MV-4-11 (cell line): ENCODE data around the gene ATP6V0B.

ENCODE experiments used
- DNase-seq: peaks from one replicate; lab custom pipeline; 2025; lab: John Stamatoyannopoulos, UW

ATP6V0B gene

GRCh38 chr1:43974443-43975248, at the start of gene ATP6V0B:
Gene ATP6V0B, plus strand, starts transcription at chr1:43974960. Its CDS starts 81 bp downstream, at chr1:43975041.
- DNase-seq: peak; percentile 92

- DNase-seq: no peak
Observed at GRCh38 chr1:43925846-43926245, 48.9 kb upstream of the ATP6V0B start.

- DNase-seq: no peak
Observed at GRCh38 chr1:43930168-43930948, 44.4 kb upstream of the ATP6V0B start.

- peak; percentile 88 for DNase-seq
Observed at GRCh38 chr1:43930949-43931275, 43.8 kb upstream of the ATP6V0B start.

GRCh38 chr1:43931711-43932660, 42.8 kb upstream of the ATP6V0B start:
- no peak for DNase-seq

GRCh38 chr1:43932786-43933385, 41.9 kb upstream of the ATP6V0B start:
- peak; percentile 37 for DNase-seq

- no peak for DNase-seq
Observed at GRCh38 chr1:43933386-43934100, 41.2 kb upstream of the ATP6V0B start, which contains the start of gene ARTN. Gene ARTN, plus strand, starts transcription at chr1:43933801. Its CDS starts 1,856 bp downstream, at chr1:43935657.

- DNase-seq: peak; percentile 67
Observed at GRCh38 chr1:43934101-43934985, 40.4 kb upstream of the ATP6V0B start.

- DNase-seq: no peak
Observed at GRCh38 chr1:43934986-43935324, 39.8 kb upstream of the ATP6V0B start.

- no peak for DNase-seq
Observed at GRCh38 chr1:43935711-43936427, 38.9 kb upstream of the ATP6V0B start.

GRCh38 chr1:43936431-43937151, 38.2 kb upstream of the ATP6V0B start:
- DNase-seq: peak; percentile 38

GRCh38 chr1:43937179-43937865, 37.4 kb upstream of the ATP6V0B start:
- no peak for DNase-seq

- DNase-seq: no peak
Observed at GRCh38 chr1:43938383-43938782, 36.4 kb upstream of the ATP6V0B start.

GRCh38 chr1:43938892-43939587, 35.7 kb upstream of the ATP6V0B start:
- no peak for DNase-seq

- no peak for DNase-seq
Observed at GRCh38 chr1:43942411-43942810, 32.3 kb upstream of the ATP6V0B start.

- DNase-seq: no peak
Observed at GRCh38 chr1:43944860-43945259, 29.9 kb upstream of the ATP6V0B start.

GRCh38 chr1:43945674-43946235, 29.0 kb upstream of the ATP6V0B start:
- DNase-seq: no peak
